ENCODE data around the gene PHLDB1.

DNA sequence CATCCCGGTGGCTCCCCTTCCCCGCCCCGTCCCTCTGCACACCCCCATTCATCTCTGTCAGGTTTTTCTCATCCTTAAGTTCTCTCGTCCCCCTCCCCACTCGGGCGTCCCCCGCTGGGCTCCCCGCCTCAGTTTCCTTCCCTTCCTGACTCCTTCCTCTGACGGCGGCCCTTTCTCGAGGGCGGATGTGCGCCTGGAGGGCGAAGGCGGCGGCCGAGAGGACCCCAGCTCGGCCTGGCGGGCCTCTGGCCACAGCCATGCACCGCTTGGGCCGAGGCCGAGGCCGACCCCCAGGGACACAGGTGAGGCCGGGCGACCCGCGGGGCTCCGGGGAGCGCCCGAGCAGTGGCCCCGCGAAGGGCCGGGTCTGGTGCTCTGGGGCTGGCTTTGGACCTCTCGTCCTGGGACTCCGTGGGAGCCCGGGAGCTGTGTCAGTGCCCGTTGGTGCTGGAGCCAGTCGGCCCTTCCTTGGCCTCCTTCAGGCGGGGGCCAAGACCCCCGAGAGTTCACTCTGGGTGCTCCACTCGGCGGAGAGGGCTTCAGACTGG lies 2.9 kb downstream of the PHLDB1 start:
- TF ChIP-seq TAF1 (IDR thresholded peaks at IDR 0.05; ENCODE audit: low read depth, low read length): no peak
- TF ChIP-seq POLR2AphosphoS5 (IDR thresholded peaks at IDR 0.05; ENCODE audit: low read depth, low read length): no peak

Measured in GM12891 (cell line).